Activated naive CD8-positive, alpha-beta T cell treated with anti-CD3 and anti-CD28 coated beads, Interleukin-2, amount 50 U/mL, for 16 hours (primary cell): ENCODE results near the gene BEND7.
"Not testable (repeated sequence)": the region's sequence is repeated elsewhere in the genome, so short reads cannot be mapped to it uniquely, and the experiment has no call there.

Source experiments
- DNase-seq: peaks from one replicate; pipeline ENCODE4 v3.0.0-alpha.2; 2020; ENCODE audit warnings: low read depth, low spot score

Gene BEND7

DNA sequence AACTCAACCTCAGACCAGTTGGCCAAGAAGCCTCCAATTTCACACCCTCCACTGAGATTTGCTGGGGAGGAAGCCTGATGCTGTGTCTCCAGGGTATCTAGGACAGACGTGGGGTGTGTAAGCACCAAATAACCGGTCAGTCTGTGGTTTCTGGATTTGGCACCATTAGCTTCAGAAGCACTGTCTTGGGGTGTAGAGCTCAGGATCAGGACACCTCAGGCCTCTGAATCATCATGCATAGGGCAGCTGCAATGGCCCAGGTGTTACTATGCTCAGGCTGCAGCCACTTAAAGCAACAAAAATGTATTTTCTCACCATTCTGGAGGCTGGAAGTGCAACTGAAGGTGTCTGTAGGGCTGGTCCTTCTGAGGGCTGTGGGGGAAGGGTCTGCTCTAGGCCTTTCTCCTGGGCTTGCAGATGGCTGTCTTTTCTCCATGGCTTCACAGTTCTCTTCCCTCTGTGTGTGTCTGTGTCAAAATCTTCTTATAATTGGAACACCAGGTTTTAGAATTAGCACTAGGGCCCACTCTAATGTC, 107.4 kb downstream of the BEND7 start:
- DNase-seq = no peak

DNA sequence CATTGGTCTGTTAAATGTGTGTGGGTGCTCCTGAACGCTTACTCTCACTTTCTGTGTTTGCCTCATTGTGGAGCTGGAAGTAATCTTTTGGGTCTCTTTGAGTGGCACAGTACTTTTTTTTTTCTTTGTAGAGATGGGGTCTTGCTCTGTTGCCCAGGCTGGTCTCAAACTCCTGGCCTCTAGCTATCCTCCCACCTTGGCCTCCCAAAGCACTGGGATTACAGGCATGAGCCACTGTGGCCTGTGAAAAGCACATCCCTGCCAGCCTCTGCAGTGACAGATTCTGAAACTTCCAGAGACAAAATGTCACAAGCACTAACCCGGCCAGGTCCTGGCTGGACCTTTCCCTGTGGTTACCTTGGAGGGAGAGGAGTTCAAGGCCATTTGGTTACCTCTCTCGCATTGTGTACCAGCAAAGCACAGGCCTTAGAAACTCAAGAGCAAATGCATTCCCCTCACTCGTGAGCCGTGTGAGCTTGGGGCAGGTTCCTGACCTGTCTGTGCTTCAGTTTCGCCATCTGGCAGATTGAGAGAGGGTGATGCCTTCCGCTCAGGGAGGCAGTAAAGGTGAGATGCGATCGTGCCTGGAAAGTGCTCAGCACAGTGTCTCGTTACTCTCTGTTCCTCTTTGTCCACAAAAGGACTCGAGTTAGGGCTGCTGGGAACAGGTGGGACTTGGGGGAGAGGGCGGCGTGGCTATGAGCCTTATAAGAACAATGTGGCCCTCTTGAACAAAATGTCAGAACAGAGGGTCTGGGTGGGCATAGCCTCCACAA, 108.1 kb downstream of the BEND7 start:
- DNase-seq = no peak

DNA sequence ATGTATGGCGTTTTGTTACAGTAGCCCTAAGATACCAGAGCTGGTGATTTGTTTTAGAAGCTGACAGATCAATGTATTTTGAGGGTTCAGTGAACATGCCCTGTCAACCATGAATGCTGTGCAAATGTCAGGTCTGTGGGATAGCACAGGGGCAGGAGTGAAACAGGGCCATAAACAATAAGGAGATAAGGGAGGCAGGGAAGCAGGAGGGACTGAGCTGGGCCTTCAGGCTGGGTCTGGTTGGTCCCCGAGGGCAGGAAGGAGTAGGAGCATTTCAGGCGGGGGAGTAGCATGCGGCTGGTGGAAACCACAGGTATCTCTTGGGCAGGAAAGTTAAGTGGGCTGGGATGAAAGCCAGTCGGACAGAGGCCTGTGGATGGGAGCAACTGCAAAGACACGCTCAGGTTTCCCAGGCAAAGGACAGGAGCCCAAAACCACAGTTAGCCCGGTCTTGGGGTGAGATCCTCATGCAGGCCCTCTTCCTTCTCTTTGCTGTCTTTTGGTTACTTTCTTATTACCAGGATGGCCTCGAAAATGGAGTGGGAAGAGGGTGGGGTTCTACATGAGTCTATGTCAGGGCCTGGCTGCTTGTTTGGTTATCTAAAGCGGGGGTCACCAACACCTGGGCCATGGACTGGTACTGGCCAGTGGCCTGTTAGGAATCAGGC, 111.2 kb downstream of the BEND7 start:
- DNase-seq = no peak

DNA sequence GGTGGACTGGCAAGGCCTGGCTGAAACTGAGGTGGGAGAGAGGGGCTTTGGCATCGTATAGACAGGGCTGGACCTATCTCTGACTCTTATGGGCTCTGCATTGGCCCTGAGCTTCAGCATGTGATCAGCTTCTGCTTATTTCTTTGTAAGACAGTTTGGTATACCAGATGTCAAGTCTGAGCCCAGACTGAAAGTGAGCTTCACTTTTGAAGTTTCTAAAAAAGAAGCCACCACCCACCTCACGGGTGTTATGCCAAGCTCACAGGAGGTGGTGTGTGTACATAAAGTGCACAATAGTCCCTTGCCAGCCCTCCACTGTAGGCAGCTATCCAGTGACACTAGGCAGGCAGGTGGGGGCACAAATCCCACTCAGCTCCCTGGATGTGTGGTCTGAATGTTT, 112.1 kb downstream of the BEND7 start:
- no peak for DNase-seq

DNA sequence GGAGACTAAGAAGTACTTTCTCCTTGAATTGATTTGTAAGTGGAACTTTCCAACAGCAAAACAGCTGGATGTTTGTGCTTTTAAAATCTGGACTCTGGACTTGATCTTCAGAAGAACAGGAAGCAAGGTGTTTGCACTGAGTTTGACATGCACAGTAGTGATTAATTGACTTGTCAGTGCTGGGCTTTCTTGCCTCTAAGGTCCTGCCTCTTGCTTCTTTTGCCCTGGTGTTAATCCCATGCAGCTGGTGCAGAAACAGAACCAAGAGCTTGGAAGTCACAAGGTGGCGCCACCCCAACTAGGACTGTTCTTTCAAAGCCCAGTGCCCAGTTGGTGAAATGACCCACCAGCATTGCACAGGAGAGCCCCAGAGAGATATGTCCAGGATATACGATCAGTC, 114.0 kb downstream of the BEND7 start:
- DNase-seq = no peak

DNA sequence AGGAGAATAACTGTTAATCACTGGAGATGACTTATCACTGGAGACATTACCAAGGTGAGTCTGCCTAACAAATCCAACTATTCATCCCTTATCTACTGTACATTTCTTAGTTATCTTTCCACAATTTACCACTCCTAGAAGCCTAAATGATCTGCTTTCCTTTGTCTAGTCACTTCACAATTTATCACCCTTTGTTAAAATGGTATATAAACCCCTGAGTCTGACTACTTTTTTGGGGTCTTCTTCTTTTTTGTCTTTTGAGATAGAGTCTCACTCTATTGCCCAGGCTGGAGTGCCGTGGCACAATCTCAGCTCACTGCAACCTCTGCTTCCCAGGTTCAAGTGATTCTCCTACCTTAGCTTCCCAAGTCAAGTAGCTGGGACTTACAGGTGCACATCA, 114.7 kb downstream of the BEND7 start:
- DNase-seq = no peak

DNA sequence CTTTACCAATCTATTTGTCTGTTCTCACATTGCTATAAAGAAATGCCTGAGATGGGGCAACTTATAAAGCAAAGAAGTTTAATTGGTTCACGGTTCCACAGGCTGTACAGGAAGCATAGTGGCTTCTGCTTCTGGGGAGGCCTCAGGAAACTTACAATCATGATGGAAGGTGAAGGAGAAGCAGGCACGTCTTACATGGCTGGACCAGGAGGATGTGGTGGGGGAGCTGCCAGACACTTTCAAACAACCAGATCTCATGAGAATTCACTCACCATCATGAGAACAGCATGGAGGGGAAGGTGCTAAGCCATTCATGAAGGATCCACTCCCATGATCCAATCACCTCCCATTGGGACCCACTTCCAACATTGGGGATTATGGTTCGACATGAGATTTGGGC, 115.9 kb downstream of the BEND7 start:
- no peak for DNase-seq

DNA sequence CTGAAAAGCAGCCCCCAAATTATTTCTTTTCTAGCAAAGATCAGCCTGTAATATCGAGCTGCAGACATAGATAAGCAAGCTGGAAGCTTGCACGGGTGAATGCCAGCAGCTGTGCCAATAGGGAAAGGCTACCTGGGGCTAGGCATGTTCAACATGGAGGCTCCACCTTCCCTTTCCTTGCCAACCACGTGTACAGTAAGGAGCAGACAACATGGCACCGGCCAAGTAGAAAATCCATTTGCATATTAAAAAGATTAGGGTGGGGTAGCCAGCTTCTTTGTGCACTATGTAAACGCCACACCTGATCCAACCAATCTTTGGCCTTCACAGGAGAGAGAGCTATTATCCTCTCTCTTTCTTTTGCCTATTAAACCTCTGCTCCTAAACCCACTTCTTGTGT, 124.0 kb downstream of the BEND7 start:
- DNase-seq = no peak

DNA sequence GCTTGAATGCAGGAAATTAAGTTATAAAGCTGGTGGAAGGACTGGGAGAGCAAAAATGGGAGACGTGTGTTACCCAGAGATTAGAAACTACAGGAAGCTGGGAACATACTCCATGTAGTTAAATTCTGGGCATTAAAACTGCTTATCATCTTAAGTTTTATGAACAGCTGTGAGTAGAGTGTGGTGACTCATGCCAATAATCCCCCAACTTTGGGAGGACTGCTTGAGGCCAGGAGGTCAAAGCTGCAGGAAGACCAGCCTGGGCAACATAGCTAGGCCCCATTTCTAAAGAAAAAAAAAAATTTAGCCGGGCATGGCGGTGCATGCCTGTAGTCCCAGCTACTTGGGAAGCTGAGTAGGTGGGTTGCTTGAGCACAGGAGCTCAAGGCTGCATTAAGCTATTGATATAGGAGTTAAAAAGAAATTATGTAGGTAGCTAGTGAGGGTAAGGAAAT, 124.5 kb downstream of the BEND7 start:
- no peak for DNase-seq

DNA sequence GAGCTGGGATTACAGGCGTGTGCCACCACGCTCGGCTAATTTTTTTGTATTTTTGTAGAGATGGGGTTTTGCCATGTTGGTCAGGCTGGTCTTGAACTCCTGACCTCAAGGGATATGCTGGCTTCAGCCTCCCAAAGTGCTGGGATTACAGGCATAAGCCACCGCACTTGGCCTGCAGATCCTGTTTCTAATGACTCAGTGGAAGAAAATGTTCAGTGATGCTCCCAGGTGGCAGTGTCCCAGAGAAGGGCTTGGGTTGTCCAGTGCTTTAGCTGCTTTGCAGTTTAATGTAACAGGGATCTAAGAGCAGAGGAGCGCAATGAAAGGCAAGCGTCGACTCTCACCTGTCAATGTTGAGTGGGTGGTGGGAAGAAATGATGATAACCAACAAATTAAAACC, 125.4 kb downstream of the BEND7 start:
- DNase-seq = not testable (repeated sequence)

DNA sequence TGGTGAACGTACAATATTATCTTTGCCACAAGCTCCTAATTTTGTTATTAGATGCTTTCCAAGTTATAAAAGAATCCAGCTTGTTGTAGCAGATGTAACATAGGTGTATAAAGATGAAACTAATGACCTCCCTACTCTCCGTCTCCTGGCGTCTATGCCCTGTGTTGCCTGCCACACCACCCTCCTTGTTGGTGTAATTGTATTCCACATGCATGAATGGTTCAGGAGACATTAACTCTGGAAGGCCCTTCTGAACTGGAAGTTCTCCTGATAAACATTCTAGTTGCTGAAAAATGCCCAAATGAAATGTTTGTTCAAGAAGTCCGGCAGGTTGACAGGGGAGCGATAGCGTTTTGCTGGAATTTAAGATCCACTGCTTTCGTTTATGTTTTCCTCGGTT, 126.8 kb downstream of the BEND7 start:
- DNase-seq = no peak

DNA sequence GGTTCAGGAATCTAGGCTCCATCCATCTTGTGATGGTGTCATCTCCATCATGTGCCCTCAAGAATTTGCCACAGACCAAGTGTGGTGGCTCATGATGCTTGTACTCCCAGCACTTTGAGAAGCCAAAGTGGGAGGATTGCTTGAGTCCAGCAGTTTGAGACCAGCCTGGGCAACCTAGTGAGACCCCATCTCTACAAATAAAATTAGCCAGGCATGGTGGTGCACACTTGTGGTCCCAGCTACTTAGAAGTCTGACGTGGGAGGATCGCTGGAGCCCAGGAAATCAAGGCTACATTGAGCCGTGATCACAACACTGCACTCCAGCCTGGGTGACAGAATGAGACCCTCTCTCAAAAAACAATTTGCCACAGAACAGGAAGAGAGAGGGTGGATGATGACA, 127.7 kb downstream of the BEND7 start:
- no peak for DNase-seq

DNA sequence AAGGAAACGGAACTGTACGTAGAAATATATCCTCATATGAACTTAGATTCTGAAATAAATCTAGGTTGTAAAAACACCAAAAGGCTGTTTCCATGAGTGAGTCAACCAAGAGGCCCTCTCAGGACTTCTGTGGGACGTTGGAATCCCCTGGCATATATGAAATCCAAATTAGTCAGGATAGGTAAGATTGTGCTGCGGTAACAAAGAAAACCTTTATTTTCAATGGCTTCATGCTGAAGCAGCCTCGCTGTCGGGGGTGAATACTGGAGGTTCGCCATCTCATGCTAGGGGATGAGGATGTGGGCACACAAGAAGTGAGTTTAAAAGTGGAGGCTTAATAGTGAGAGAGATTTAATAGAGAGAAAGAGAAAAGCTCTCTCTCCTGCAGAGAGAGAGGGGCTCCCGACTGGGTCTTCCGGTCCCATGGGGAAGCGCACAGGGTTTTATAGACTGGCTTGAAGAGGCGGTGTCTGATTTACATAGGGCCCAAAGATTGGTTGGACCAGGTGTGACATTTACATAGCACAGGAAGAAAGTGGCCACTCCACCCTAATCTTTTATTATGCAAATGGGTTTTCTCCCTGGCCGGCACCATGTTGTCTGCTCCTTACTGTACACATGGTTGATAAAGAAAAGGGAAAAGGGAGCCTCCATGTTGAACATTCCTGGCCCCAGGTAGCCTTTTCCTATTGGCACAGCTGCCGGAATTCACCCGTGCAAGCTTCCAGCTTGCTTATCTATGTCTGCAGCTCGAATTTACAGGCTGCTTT, 128.4 kb downstream of the BEND7 start:
- no peak for DNase-seq

DNA sequence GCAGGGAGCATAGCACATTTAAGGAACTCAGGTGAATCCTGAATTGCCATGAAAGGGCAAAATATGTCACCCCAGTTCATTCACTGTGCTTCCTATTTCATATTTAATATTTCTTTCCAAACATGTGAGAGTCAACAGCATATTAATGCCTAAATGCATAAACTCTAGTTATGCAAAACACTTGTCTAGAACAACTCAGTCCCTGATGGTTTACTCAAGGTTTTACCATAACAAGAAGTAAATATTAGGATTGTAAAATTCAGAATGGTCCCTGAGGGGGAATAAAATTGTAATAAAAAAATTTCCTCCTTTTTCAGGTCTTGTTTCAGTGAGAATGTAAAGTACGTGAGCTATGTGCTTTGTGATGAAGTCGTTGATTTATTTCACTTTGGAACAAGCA, 129.1 kb downstream of the BEND7 start:
- no peak for DNase-seq

DNA sequence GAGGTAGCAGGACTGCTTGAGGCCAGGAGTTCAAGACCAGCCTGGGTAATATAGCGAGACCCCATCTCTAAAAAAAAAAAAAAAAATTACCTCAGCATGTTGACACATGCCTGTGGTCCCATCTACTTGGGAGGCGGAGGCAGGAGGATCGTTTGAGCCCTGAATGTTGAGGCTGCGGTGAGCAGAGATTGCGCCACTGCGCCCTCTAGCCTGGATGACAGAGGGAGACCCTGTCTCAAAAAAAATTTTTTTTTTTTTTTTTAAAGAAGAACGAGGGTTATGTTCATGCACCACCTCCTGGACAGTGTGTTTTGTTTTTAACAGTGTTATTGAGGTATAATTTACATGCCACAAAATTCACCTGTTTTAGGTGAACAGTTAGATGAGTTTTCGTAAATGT, 129.6 kb downstream of the BEND7 start:
- no peak for DNase-seq

DNA sequence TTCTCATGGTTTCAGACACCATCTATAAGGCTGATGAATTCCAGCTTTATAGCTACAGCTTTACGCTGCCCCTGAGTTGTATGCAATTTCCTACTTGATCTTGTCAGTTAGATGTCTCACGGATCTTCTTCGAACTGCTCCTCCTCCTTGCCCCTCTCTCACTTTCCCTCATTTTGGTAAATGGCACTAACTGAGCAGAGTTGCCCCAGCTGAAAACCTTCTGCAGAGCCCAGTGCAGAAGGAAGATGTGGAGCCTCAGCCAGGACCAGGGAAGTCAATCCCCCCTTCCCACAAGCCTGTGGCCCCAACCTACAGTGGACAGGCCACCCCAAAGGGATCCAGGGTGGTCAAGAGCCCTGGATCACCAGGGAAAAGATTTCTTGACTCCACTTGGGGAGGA, 131.8 kb downstream of the BEND7 start:
- DNase-seq = no peak

DNA sequence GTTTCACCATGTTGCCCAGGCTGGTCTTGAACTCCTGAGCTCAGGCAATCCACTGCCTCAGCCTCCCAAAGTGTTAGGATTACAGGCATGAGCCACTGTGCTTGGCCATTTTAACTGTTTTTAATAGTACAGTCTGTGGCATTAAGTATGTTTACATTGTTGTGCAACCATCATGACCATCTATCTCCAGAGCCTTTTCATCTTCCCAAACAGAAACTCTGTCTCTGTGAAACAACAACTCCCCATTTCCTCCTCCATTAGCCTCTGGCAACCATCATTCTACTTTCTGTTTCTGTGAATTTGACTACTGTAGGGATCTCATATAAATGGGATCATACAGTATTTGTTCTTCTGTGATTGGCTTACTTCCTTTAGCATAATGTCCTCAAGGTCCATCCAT, 132.4 kb downstream of the BEND7 start:
- no peak for DNase-seq

DNA sequence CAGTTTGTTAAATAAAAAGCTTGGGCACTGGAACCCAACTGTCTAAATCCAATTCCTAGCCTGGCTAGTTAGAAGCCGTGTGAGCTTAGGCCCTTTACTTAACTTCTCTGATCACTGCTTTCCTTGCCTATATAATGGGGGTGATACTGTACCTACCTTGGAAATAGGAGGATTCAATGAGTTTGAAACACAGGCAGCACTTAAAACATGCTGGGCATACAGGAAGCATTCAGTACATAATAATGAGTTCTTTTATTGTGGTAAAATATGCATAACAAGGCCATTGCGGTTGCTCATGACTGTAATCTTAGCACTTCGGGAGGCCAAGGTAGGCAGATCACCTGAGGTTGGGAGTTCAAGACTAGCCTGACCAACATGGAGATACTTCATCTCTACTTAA, 133.3 kb downstream of the BEND7 start:
- no peak for DNase-seq

DNA sequence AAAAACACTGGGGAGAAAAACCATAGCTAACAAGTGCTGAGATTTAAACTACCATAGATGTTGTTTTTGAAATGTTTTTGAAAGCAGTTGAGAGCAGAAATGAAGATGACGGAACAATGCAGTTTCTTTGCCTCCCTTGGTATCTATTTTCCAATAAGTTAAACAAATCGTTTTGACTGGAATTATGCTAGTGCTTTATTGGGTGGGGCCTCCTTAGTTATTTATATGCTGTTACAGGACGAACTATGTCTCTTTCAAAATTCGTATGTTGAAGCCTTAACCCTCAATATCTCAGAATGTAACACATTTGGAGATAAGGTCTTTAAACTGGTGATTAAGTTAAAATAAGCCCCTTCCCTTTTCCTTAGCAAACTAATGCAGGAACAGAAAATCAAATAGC, 135.2 kb downstream of the BEND7 start:
- DNase-seq = no peak

DNA sequence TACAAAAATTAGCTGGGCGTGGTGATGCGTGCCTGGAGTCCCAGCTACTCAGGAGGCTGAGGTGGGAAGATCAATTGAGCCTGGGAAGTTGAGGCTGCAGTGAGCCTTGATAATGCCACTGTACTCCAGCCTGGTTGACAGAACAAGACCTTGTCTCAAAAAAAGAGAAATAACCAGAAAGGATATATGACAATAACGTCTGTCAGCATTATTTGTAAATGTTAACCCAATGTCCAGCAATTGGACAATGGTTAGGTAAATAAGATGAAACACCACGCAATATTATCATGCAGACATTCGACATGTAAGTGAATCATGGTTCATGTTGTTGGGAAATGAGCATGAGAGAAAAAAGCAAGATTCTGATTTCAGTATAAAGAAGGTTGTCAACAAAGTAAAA, 136.1 kb downstream of the BEND7 start:
- DNase-seq = no peak
